GM23338 (cell line): Measurements from ENCODE around the gene BEND7. TPM values are rescaled to one million over a fixed set of nuclear protein-coding genes. Genes with fewer than 3 reads are reported as not detected.

Experiments
- ATAC-seq: fragments of 200-7000 bp; cut with Tn5 transposase; 3 replicates; pipeline ENCODE4 v1.9.1; 2020
- DNase-seq: peaks from one replicate; pipeline ENCODE4 v3.0.0-alpha.2; 2015; ENCODE audit warnings: low spot score
- H2AFZ ChIP-seq: fragments of 200-600 bp; sonication (generic); 2 replicates; pipeline ENCODE4 v1.8.0; 2016; ENCODE audit warnings: antibody characterized with exemption, mild to moderate bottlenecking, moderate library complexity
- H3F3A ChIP-seq: fragments of 200-600 bp; sonication (generic); replicated peaks from 2 replicates; pipeline ENCODE4 v1.8.0; 2017; ENCODE audit warnings: antibody characterized with exemption, mixed run types, low read depth
- H3K27ac ChIP-seq: fragments of 200-600 bp; sonication (generic); 2 replicates; pipeline ENCODE4 v1.6.1; 2016; ENCODE audit warnings: low read depth
- H3K27me3 ChIP-seq: fragments of 200-600 bp; sonication (generic); 2 replicates; pipeline ENCODE4 v1.8.0; 2016; ENCODE audit warnings: mild to moderate bottlenecking, mixed run types, moderate library complexity; ENCODE audit not compliant: insufficient read depth
- H3K36me3 ChIP-seq: fragments of 200-600 bp; sonication (generic); 2 replicates; pipeline ENCODE4 v1.8.0; 2016; ENCODE audit warnings: mild to moderate bottlenecking; ENCODE audit not compliant: insufficient read depth
- H3K4me1 ChIP-seq: fragments of 200-600 bp; sonication (generic); 2 replicates; pipeline ENCODE4 v1.8.0; 2016; ENCODE audit warnings: mild to moderate bottlenecking, moderate library complexity; ENCODE audit not compliant: insufficient read depth
- H3K4me2 ChIP-seq: fragments of 200-600 bp; sonication (generic); 2 replicates; pipeline ENCODE4 v1.7.1; 2017; ENCODE audit warnings: mixed run types
- H3K4me3 ChIP-seq: fragments of 200-600 bp; sonication (generic); 2 replicates; pipeline ENCODE4 v1.6.1; 2016; ENCODE audit warnings: mixed run types
- H3K79me2 ChIP-seq: fragments of 200-600 bp; sonication (generic); replicated peaks from 2 replicates; pipeline ENCODE4 v1.8.0; 2017; ENCODE audit warnings: mild to moderate bottlenecking; ENCODE audit not compliant: insufficient read depth
- H3K9me2 ChIP-seq: fragments of 200-600 bp; sonication (generic); 2 replicates; pipeline ENCODE4 v1.8.0; 2017; ENCODE audit not compliant: insufficient read depth
- H4K20me1 ChIP-seq: fragments of 200-600 bp; sonication (generic); replicated peaks from 2 replicates; pipeline ENCODE4 v1.8.0; 2017; ENCODE audit warnings: mild to moderate bottlenecking; ENCODE audit not compliant: insufficient read depth
- H3K27ac Mint-ChIP-seq: 2 replicates; pipeline ENCODE4 v1.8.0; 2020; ENCODE audit warnings: inconsistent platforms, mild to moderate bottlenecking, moderate library complexity, mixed read lengths
- H3K27me3 Mint-ChIP-seq: 3 replicates; pipeline ENCODE4 v1.8.0; 2022; ENCODE audit warnings: low read depth, mild to moderate bottlenecking, moderate library complexity, mixed read lengths, inconsistent platforms; ENCODE audit not compliant: insufficient read depth, poor library complexity
- H3K36me3 Mint-ChIP-seq: 3 replicates; pipeline ENCODE4 v1.8.0; 2021; ENCODE audit warnings: low read depth, mild to moderate bottlenecking, inconsistent platforms, moderate library complexity, mixed read lengths
- H3K4me1 Mint-ChIP-seq: 3 replicates; pipeline ENCODE4 v1.8.0; 2020; ENCODE audit warnings: mild to moderate bottlenecking, inconsistent platforms, mixed read lengths
- H3K4me3 Mint-ChIP-seq: 3 replicates; pipeline ENCODE4 v1.8.0; 2021; ENCODE audit warnings: moderate library complexity, mild to moderate bottlenecking, inconsistent platforms, mixed read lengths
- H3K9me3 Mint-ChIP-seq: 3 replicates; pipeline ENCODE4 v1.8.0; 2020; ENCODE audit warnings: moderate library complexity, mild to moderate bottlenecking, inconsistent platforms, mixed read lengths
- CTCF ChIP-seq, 2 experiments: fragments of 200-600 bp in 1 of 2; sonication (generic) in 1 of 2; conservative IDR thresholded peaks; 2 replicates each; pipeline versions ENCODE4 v1.5.1 to v1.6.1; 2016 to 2017; ENCODE audit warnings: antibody characterized with exemption in 2 of 2, low read depth in 2 of 2, mild to moderate bottlenecking in 2 of 2, moderate library complexity in 1 of 2
- JUNB ChIP-seq: IDR thresholded peaks from one replicate; pipeline ENCODE4 v1.6.1; 2016; ENCODE audit warnings: antibody characterized with exemption; ENCODE audit not compliant: unreplicated experiment
- NANOG ChIP-seq: IDR thresholded peaks from 2 replicates; pipeline ENCODE4 v1.6.1; 2016; ENCODE audit warnings: antibody characterized with exemption, borderline replicate concordance
- POLR2AphosphoS5 ChIP-seq: IDR thresholded peaks from 2 replicates; pipeline ENCODE4 v1.6.1; 2016; ENCODE audit warnings: antibody characterized with exemption, low read depth
- STAT1 ChIP-seq: IDR thresholded peaks from one replicate; pipeline ENCODE4 v1.6.1; 2016; ENCODE audit warnings: antibody characterized with exemption; ENCODE audit not compliant: unreplicated experiment
- ZNF114 ChIP-seq: fragments of 250-450 bp; sonication (Bioruptor Pico); IDR thresholded peaks from 2 replicates; pipeline ENCODE4 v1.5.0; 2020; ENCODE audit warnings: mild to moderate bottlenecking, moderate library complexity
- ZNF331 ChIP-seq: fragments of 250-450 bp; sonication (Bioruptor Pico); IDR thresholded peaks from 2 replicates; pipeline ENCODE4 v1.5.0; 2020; ENCODE audit warnings: low read depth, mild to moderate bottlenecking, moderate library complexity
- polyA plus RNA-seq: library from polyadenylated mRNA; unstranded; fragments of >200 nt; fragmentation: Nextera tagmentation; extraction: Ambion mirVana; gene quantifications from 2 replicates; pipeline ENCODE4 v1.2.1, GENCODE V29; 2016
- total RNA-seq: library from RNA; depleted of rRNA; stranded (reverse); fragments of >200 nt; shearing (Covaris generic); gene quantifications from 2 replicates; pipeline ENCODE4 v1.2.3, GENCODE V29; 2014
- TF ChIP-seq, protein P1 (sequence below): IDR thresholded peaks from 2 replicates; pipeline ENCODE4 v1.6.1; 2016; ENCODE audit warnings: antibody characterized with exemption

BEND7 gene
- total and polyA plus RNA-seq, 2 experiments from 2014 or later: 3.1 to 9.6 TPM

DNA sequence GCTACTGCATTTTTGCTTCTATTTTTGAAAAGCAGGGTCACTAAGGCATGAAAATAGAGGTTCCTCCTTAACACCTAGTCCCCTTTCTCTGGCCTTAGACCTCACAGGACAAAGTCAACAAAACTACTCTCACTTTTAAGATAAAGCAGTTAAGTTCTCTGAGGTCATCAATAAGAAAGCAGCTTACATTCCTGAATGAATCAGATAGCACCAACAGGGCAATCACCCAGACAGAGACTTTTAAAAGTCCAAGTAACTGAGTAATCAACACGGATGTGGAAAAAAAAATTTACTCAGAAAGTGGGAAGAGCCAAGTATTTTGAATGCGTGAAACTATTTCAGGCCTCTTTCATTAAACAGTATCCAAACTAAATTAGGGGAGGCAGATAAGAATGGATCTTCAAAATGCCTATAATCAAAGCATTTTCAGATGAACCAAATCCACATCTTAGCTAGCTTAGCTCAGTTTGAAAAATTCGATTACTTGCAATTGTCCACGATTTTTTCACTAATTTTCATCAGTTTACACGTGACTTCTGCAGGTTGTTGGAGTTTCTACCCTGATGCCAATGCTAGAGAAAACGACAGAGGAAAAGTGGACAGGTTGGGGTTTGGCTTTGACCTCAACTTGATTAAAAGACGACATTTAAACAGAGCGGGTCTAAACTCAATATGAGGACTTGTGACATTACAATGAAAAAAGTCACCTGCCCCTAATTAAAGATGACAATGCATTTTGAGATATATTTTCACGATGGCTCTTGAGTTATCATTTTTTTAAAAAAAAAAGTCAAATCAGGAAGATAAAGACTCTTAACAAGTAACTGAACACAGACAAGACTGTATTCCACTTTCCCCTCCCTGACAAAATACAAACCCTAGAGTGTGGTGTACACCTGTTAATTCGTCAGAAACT, 1.6 kb downstream of the BEND7 start:
- H3K9me2 ChIP-seq: no peaks in the 10 kb centered on the region
- no peaks in the 10 kb centered on the region for H3K79me2 ChIP-seq
- no peaks in the 10 kb centered on the region; the same call in 1 of the 2 replicates for H3F3A ChIP-seq
- Mint-ChIP-seq H3K4me1 (peaks cover 26% of the 10 kb centered on the region), H3K27me3 (peaks cover 24% of the 10 kb centered on the region), H3K9me3 (peaks cover 4% of the 10 kb centered on the region; the same call in 1 of the 3 replicates), H3K36me3 (no peaks in the 10 kb centered on the region), H3K4me3 (peak overlapping the region; percentile 78), H3K27ac (no peak overlapping the region)
- no peak for ATAC-seq
- peak; percentile 32 for DNase-seq
- TF ChIP-seq STAT1 (no peak), JUNB (no peak), CTCF (conservative IDR thresholded peaks at IDR 0.05; ENCODE audit: low read depth in 2 of 2) (no peak)
- TF ChIP-seq, protein P1, sequence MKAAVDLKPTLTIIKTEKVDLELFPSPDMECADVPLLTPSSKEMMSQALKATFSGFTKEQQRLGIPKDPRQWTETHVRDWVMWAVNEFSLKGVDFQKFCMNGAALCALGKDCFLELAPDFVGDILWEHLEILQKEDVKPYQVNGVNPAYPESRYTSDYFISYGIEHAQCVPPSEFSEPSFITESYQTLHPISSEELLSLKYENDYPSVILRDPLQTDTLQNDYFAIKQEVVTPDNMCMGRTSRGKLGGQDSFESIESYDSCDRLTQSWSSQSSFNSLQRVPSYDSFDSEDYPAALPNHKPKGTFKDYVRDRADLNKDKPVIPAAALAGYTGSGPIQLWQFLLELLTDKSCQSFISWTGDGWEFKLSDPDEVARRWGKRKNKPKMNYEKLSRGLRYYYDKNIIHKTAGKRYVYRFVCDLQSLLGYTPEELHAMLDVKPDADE: no peak
- no peaks in the 10 kb centered on the region for H3K36me3 ChIP-seq
- H3K4me3 ChIP-seq: peak overlapping the region; percentile 66
- peak overlapping the region; percentile 87 for H3K4me2 ChIP-seq
- no peak overlapping the region for H3K27ac ChIP-seq
- H3K4me1 ChIP-seq: peaks cover 24% of the 10 kb centered on the region
- no peaks in the 10 kb centered on the region; the same call in 1 of the 2 replicates for H4K20me1 ChIP-seq
- H3K27me3 ChIP-seq: peaks cover 58% of the 10 kb centered on the region
- no peak overlapping the region for H2AFZ ChIP-seq

- H3K27ac ChIP-seq: no peak overlapping the region
- no peak overlapping the region for H3K4me2 ChIP-seq
- H3K27ac Mint-ChIP-seq: no peak overlapping the region
- H3K36me3 Mint-ChIP-seq: no peaks in the 10 kb centered on the region
- peaks cover 24% of the 10 kb centered on the region for H3K27me3 Mint-ChIP-seq
- no peak for DNase-seq
- no peak overlapping the region for H2AFZ ChIP-seq
- H3K27me3 ChIP-seq: peaks cover 44% of the 10 kb centered on the region
- no peak for ATAC-seq
- peaks cover 4% of the 10 kb centered on the region; the same call in 1 of the 3 replicates for H3K9me3 Mint-ChIP-seq
- peaks cover 24% of the 10 kb centered on the region for H3K4me1 ChIP-seq
- H3K36me3 ChIP-seq: no peaks in the 10 kb centered on the region
- H3K79me2 ChIP-seq: no peaks in the 10 kb centered on the region
- H3K4me3 Mint-ChIP-seq: no peak overlapping the region
- H3K4me1 Mint-ChIP-seq: peaks cover 26% of the 10 kb centered on the region
- H3F3A ChIP-seq: no peaks in the 10 kb centered on the region; the same call in 1 of the 2 replicates
- H4K20me1 ChIP-seq: no peaks in the 10 kb centered on the region; the same call in 1 of the 2 replicates
- no peaks in the 10 kb centered on the region for H3K9me2 ChIP-seq
- H3K4me3 ChIP-seq: no peak overlapping the region
- no peak for TF ChIP-seq NANOG
- no peak for TF ChIP-seq CTCF (conservative IDR thresholded peaks at IDR 0.05; ENCODE audit: low read depth in 2 of 2)
- TF ChIP-seq JUNB: no peak
- no peak for TF ChIP-seq STAT1
- TF ChIP-seq, protein P1: no peak
- no peak for TF ChIP-seq POLR2AphosphoS5
- TF ChIP-seq ZNF114: no peak
- no peak for TF ChIP-seq ZNF331 (CRISPR knock-in tag)
These were observed 3.2 kb downstream of the BEND7 start for GRCh38 chr10:13525663-13526062.
